ENCODE data around the gene RENBP. TPM values are rescaled to one million over a fixed set of nuclear protein-coding genes. Genes with fewer than 3 reads are reported as not detected.

RENBP gene
- total RNA-seq, 1 experiment from 2014 or later, result 0.23 TPM

GRCh38 chrX:153886915-153887314 is 57.5 kb downstream of the RENBP start:
- Mint-ChIP-seq H3K9me3 (ENCODE audit: unreplicated experiment) (no peaks in the 10 kb centered on the region), H3K36me3 (ENCODE audit: insufficient read depth, unreplicated experiment) (no peaks in the 10 kb centered on the region), H3K27me3 (ENCODE audit: insufficient read depth, unreplicated experiment) (peaks cover 28% of the 10 kb centered on the region), H3K27ac (ENCODE audit: low read depth, unreplicated experiment) (no peak overlapping the region), H3K4me1 (ENCODE audit: insufficient read depth, unreplicated experiment) (no peaks in the 10 kb centered on the region), H3K4me3 (ENCODE audit: unreplicated experiment) (no peak overlapping the region)
- no TSS peak for BruUV-seq (replicated peaks)
- POLR2A ChIA-PET, result no interaction called here
- intact Hi-C loops (cut with micrococcal nuclease), result no loop called here
- no peak for DNase-seq (ENCODE audit: unreplicated experiment)
- TF ChIP-seq CTCF (IDR thresholded peaks at IDR 0.05; ENCODE audit: unreplicated experiment), result no peak
- CTCF ChIA-PET, result interaction anchor here (0.6 kb wide), 1 partner anchor 124 kb away, joined by 3 read pairs; no protein-coding TSS in a partner anchor

GRCh38 chrX:153885968-153886903 is 58.2 kb downstream of the RENBP start, which contains the start of gene L1CAM:
Gene L1CAM (minus strand): TSS chrX:153886173. CDS start chrX:153875836, 10,337 bp downstream.
- intact Hi-C loops (cut with micrococcal nuclease), result no loop called here
- H3K4me1 Mint-ChIP-seq (ENCODE audit: insufficient read depth, unreplicated experiment), result no peaks in the 10 kb centered on the region
- CTCF ChIA-PET, result no interaction called here
- H3K27me3 Mint-ChIP-seq (ENCODE audit: insufficient read depth, unreplicated experiment), result peaks cover 26% of the 10 kb centered on the region
- no peaks in the 10 kb centered on the region for H3K9me3 Mint-ChIP-seq (ENCODE audit: unreplicated experiment)
- no peak within 1 kb of the TSS for H3K27ac Mint-ChIP-seq (ENCODE audit: low read depth, unreplicated experiment)
- no peak for DNase-seq (ENCODE audit: unreplicated experiment)
- BruUV-seq (replicated peaks), result no TSS peak
- H3K36me3 Mint-ChIP-seq (ENCODE audit: insufficient read depth, unreplicated experiment), result no peaks in the 10 kb centered on the region
- TF ChIP-seq CTCF (IDR thresholded peaks at IDR 0.05; ENCODE audit: unreplicated experiment), result no peak
- POLR2A ChIA-PET, result no interaction called here
- H3K4me3 Mint-ChIP-seq (ENCODE audit: unreplicated experiment), result no peak within 1 kb of the TSS

Small RNA genes within 50 kb of the gene (microRNA-seq; reads per million reads assigned to microRNA genes)
- gene MIR3202-1, result not detected
- not detected for gene MIR3202-2

Other genes with a start within 250 kb of the RENBP start
- gene BCAP31, start 220.3 kb downstream of the RENBP start, total RNA-seq (2022), result 197 and 203 TPM in 2 replicates
- 3.5 and 4.1 TPM in 2 replicates for gene ABCD1, start 219.8 kb downstream of the RENBP start, total RNA-seq (2022)
- gene PLXNB3, start 180.4 kb downstream of the RENBP start, total RNA-seq (2022), result 7.2 and 13.5 TPM in 2 replicates
- not detected in 2 replicates for gene SRPK3, start 163.6 kb downstream of the RENBP start, total RNA-seq (2022)
- 56.5 and 65.4 TPM in 2 replicates for gene IDH3G, start 150.3 kb downstream of the RENBP start, total RNA-seq (2022)
- 328 and 371 TPM in 2 replicates for gene SSR4, start 150.0 kb downstream of the RENBP start, total RNA-seq (2022)
- 0.29 TPM in 1 of 2 replicates, not detected in the other for gene PDZD4, start 114.1 kb downstream of the RENBP start, total RNA-seq (2022)
- 20.7 and 41.0 TPM in 2 replicates for gene L1CAM, start 58.5 kb downstream of the RENBP start, total RNA-seq (2022)
- gene AVPR2, start 40.0 kb downstream of the RENBP start, total RNA-seq (2022), result not detected in 2 replicates
- 2.3 and 2.6 TPM in 2 replicates for gene ARHGAP4, start 18.4 kb downstream of the RENBP start, total RNA-seq (2022)
- gene NAA10, start 9.6 kb downstream of the RENBP start, total RNA-seq (2022), result 166 and 196 TPM in 2 replicates
- 40.3 and 44.5 TPM in 2 replicates for gene HCFC1, start 27.2 kb upstream of the RENBP start, total RNA-seq (2022)
- 9.3 and 10.9 TPM in 2 replicates for gene TMEM187, start 28.1 kb upstream of the RENBP start, total RNA-seq (2022)
- gene IRAK1, start 75.3 kb upstream of the RENBP start, total RNA-seq (2022), result 201 and 237 TPM in 2 replicates
- gene MECP2, start 153.1 kb upstream of the RENBP start, total RNA-seq (2022), result 46.9 and 47.2 TPM in 2 replicates
- not detected in 2 replicates for gene OPN1LW, start 199.6 kb upstream of the RENBP start, total RNA-seq (2022)
- not detected in 2 replicates for gene OPN1MW, start 238.0 kb upstream of the RENBP start, total RNA-seq (2022)